ENCODE results near the gene NOS3.

NOS3 gene

GRCh38 chr7:150969475-150969874 lies 21.3 kb upstream of the NOS3 start:
- TF ChIP-seq, protein P1, sequence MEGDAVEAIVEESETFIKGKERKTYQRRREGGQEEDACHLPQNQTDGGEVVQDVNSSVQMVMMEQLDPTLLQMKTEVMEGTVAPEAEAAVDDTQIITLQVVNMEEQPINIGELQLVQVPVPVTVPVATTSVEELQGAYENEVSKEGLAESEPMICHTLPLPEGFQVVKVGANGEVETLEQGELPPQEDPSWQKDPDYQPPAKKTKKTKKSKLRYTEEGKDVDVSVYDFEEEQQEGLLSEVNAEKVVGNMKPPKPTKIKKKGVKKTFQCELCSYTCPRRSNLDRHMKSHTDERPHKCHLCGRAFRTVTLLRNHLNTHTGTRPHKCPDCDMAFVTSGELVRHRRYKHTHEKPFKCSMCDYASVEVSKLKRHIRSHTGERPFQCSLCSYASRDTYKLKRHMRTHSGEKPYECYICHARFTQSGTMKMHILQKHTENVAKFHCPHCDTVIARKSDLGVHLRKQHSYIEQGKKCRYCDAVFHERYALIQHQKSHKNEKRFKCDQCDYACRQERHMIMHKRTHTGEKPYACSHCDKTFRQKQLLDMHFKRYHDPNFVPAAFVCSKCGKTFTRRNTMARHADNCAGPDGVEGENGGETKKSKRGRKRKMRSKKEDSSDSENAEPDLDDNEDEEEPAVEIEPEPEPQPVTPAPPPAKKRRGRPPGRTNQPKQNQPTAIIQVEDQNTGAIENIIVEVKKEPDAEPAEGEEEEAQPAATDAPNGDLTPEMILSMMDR (conservative IDR thresholded peaks at IDR 0.05; ENCODE audit: control insufficient read depth, insufficient read depth, low read depth, low read length), result no peak
- no peak overlapping the region for H3K4me3 ChIP-seq (ENCODE audit: control insufficient read depth, low read depth, low read length)
- no peak for DNase-seq (ENCODE audit: low read depth)

GRCh38 chr7:150970424-150970823 lies 20.4 kb upstream of the NOS3 start:
- TF ChIP-seq, protein P1 (conservative IDR thresholded peaks at IDR 0.05; ENCODE audit: control insufficient read depth, insufficient read depth, low read depth, low read length), result no peak
- DNase-seq (ENCODE audit: low read depth), result no peak
- H3K4me3 ChIP-seq (ENCODE audit: control insufficient read depth, low read depth, low read length), result no peak overlapping the region

DNA sequence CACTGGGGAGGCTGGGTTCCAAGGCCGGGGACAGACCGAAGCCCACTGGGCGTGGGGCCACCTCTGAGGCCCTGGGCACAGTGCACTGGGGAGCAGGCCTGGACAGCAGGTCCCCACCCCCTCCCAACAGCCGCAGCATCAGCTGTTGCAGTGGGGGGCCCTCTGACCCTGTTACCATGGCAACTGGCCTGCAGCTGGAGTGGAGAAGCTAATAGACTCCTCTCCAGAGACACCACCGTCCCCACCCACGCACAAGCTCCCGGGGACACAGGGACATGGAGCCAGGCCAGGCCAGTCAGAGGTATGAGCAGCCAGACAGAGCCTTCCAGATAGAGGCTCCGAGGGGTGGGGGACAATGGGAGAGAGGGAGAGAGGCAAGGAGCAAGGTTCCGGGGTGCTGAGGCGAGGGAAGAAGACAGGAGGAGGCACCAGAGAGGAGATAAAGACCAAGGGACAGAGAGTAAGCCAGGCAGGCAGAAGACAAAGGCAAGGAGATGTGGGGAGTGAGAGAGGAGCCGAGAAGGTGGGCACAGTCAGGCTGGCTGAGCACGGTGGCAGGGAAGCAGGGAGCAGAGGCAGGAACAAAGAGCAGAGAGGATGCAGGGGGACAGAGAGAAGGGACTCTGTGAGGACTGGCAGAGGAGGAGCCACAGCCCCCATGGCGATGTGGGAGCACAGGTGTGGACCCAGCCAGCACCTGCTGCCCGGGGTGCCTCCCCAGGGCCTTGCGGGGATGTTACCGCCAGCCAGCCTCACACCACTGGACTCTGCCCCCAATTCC lies 19.4 kb upstream of the NOS3 start:
- no peak for DNase-seq (ENCODE audit: low read depth)
- no peak overlapping the region for H3K4me3 ChIP-seq (ENCODE audit: control insufficient read depth, low read depth, low read length)
- TF ChIP-seq, protein P1 (conservative IDR thresholded peaks at IDR 0.05; ENCODE audit: control insufficient read depth, insufficient read depth, low read depth, low read length), result no peak

- H3K4me3 ChIP-seq (ENCODE audit: control insufficient read depth, low read depth, low read length), result no peak overlapping the region
- DNase-seq (ENCODE audit: low read depth), result no peak
- TF ChIP-seq, protein P1 (conservative IDR thresholded peaks at IDR 0.05; ENCODE audit: control insufficient read depth, insufficient read depth, low read depth, low read length), result no peak
Observed at GRCh38 chr7:150972023-150972468, 18.8 kb upstream of the NOS3 start.

DNA sequence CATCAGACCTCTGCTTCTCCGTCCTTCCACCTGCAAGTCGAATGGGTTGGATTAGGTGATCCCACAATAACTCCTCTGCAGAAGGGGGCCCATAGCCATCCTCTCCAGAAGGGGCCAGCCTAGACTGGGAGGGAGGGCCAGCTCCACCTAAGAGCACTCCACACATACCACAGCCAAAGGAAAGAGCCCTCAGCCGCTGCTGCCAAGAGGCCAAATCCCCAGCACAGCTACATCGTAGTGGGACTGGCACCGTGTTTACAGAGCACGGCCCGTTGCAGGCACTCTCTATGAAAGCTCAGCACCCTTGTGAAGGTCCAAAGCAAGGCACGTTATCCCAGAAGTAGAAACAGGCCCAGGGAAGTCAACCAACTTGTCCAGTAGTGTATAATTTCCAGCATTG lies 18.1 kb upstream of the NOS3 start:
- no peak for DNase-seq (ENCODE audit: low read depth)
- H3K4me3 ChIP-seq (ENCODE audit: control insufficient read depth, low read depth, low read length), result no peak overlapping the region
- TF ChIP-seq, protein P1 (conservative IDR thresholded peaks at IDR 0.05; ENCODE audit: control insufficient read depth, insufficient read depth, low read depth, low read length), result no peak

GRCh38 chr7:150973571-150974451 lies 17.0 kb upstream of the NOS3 start:
- TF ChIP-seq, protein P1 (conservative IDR thresholded peaks at IDR 0.05; ENCODE audit: control insufficient read depth, insufficient read depth, low read depth, low read length), result no peak
- no peak for DNase-seq (ENCODE audit: low read depth)
- no peak overlapping the region for H3K4me3 ChIP-seq (ENCODE audit: control insufficient read depth, low read depth, low read length)
